ENCODE measurements around the gene PKN3.

The PKN3 gene

GRCh38 chr9:128742401-128742800, 40.1 kb downstream of the PKN3 start:
- no peak for DNase-seq (ENCODE audit: low read depth)

GRCh38 chr9:128743421-128743820, 41.1 kb downstream of the PKN3 start:
- DNase-seq (ENCODE audit: low read depth), result no peak

- DNase-seq (ENCODE audit: low read depth), result no peak
Observed at GRCh38 chr9:128747241-128747640, 44.9 kb downstream of the PKN3 start.

DNA sequence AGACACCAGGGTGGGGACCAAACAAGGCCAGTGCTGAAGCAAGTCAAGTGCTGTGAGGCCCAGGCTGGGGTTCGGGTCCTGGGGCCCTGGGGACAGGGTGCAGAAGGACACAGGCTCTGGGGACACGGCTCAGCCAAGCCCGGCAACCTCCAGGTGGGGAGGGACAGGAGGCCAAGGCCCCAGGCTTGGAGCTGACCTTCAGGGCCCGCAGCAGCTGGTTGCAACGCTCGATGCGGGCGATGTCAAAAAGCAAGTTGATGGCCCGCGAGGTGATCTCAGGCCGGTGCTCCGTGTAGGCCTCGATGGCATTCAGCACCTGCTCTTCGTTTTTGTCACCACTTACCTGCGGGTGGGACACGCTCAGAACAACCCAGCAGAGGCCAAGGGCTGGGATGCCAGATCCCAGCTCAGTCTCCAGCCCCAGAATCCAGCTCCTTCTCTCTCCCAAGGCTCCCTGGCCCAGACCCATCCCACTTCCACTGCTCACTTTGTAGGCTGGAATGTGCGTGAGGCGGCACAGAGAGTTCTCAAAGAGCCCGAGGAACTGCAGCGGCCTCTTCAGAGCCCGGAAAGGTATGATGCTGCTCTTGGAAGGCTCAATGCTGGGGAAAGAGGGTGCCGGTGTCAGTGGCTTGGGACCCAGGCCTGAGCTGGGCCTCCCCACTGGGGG, 48.8 kb downstream of the PKN3 start:
- DNase-seq (ENCODE audit: low read depth), result no peak

- DNase-seq (ENCODE audit: low read depth), result no peak
Observed at GRCh38 chr9:128753627-128754026, 51.3 kb downstream of the PKN3 start.

DNA sequence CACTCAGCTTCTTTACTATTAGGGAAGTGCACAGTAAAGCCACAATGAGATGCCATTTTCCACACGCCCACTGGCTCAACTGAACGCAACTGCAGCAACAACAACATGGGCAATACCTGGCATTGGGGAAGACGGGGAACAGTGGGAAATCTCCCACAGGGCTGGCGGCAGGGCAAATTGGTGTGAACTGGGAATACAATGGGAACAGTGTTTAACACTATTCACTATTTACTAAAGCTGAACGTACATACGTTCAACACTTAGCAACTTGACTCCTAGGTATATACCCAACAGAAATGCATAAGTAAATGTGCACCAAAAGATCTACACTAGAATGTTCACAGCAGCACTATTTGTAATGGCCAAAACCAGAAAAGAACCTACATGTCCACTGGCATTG, 55.3 kb downstream of the PKN3 start:
- no peak for DNase-seq (ENCODE audit: low read depth)

GRCh38 chr9:128762671-128763449, 60.6 kb downstream of the PKN3 start:
- no peak for DNase-seq (ENCODE audit: low read depth)

GRCh38 chr9:128764361-128764760, 62.1 kb downstream of the PKN3 start:
- DNase-seq (ENCODE audit: low read depth), result no peak

DNA sequence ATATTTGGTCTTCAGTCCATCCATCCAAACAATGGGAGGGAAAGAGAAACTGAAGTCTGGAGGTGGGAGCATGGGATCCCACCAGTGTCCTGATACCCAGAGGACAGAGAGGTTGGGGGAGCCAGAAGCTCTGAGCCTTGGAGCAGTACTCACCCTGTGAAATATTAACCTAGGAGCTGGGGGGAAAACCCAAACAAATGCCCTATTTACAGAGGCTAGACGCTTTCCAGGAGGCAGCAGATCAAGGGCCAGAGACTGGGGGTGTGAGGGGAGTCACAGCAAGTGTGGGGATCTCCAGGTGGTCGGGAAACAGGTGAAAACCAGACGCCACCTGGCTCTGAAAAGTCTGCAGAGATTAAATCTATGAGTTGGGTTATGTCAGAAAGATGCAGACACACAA, 63.2 kb downstream of the PKN3 start:
- DNase-seq (ENCODE audit: low read depth), result no peak

DNA sequence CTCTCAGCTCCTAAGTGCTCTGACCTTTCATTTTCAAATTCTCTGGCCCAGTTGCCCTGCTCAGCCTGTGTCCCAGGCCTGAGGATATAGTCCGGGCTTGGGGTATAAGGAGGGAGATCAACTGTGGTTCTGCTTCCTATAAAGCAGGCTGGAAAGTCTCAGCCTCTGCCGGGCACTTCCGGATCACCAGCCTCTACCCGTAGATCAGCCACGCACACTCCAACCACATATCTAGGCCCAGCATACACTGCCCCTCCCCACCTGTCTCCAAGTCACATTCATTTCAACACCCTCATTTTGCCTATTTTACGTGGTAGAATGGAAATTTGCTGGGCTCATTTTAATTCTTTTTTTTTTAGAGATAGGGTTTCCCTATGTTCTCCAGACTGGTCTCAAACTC, 66.3 kb downstream of the PKN3 start:
- DNase-seq (ENCODE audit: low read depth), result no peak

All from T-helper 22 cell (primary cell).